ENCODE results near the gene PLEKHA6. TPM values are rescaled to one million over a fixed set of nuclear protein-coding genes. Genes with fewer than 3 reads are reported as not detected.
A peak's percentile ranks its signal among the peaks of the same experiment; 100 is the strongest.

Gene PLEKHA6
- total RNA-seq, 1 donor from 2014 or later: 18.9 TPM

DNA sequence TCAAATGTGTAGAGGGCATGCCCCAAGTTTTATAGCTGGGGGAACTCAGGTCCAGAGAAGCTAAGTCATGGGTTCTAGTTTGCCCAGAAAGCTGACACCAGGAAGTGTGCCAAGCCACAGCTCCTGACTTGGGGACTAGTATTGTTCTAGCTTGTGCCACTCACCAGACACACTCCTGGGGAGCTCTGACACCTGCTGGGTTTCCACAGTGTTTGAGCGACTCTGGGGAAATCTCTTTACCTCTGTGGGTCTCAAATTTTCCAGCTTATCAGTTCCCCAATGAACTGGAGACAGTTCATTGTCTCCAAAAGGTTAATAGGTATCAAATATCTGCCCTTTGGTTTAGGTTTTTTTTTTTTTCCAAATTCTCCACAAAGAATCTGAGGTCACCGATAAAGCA, 167.7 kb downstream of the PLEKHA6 start:
- DNase-seq (ENCODE audit: low spot score) (no peak), ATAC-seq (no peak)
- intact Hi-C loops (cut with DNase I): no loop called here

DNA sequence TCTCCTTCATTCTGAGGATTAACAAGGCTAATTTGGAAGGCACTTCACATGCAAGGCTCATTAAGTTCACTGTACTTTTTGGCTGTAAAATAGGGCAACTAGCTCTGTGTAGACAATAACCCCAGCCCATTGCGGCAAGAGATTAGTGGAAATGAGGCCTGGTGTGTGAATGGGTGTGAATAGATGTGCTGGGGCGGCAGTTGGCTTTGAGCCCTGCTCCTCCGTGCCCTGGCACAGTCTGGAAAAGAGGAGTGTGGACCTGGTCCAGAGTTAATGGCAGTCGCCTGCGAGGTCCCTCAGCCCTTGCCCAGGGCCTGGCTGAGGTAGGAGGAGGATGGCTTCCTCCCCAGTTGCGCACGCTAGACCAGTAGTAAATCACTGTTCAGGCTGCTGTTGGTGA, 168.3 kb downstream of the PLEKHA6 start:
- intact Hi-C loops (cut with DNase I): no loop called here

DNA sequence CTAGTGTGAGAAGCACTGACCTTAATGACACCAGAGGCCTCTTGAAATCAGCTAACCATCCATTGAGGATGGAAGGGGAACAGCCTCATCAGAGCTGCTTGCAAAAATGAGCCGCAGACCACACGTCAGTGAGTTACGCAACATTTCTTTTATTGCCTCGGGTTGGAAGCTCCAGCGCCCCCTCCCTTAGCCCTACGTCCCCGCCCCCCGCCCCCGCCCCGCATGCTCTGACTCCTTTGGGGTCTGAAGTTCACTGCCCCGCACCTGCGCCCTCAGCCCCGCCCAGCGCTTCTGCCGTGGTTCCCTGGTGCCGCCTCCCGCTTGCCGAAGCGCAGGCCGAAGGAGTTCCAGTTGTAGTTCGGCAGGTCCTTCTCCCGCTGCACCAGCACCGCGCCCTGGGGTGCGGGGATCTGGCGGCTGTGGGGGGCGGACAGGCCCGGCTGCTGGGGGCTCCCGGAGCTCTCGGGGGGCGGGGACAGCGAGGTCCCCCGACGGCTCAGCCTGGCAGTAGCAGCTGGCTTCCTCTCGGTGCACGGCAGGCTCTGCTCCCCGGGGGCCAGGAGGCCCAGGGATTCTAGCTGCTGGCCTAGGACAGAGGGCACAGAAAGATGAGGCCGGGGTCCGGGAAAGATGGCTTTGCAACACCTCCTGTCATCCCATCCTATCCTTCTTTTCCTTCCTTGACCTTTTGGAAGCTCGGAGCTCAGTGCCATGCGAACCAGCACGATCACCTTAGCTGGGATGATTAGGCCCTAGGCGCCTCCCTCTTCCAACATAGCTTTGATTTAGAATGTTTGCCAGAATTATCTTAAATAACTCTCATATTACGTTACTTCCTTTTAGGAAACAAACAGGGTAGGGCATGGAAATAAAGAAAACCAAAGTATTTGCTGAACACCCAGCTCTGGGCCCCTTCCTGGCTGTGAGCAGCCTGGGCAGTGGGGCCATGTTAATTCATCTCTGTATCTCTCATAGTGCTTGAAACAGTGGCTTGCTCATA, 169.2 kb downstream of the PLEKHA6 start:
- intact Hi-C loops (cut with DNase I): no loop called here
- DNase-seq (ENCODE audit: low spot score) (peak; percentile 65), ATAC-seq (peak; percentile 89)

More for the DNA sequence above, 168.3 kb downstream of the PLEKHA6 start:
- DNase-seq (ENCODE audit: low spot score) (no peak), ATAC-seq (no peak)

DNA sequence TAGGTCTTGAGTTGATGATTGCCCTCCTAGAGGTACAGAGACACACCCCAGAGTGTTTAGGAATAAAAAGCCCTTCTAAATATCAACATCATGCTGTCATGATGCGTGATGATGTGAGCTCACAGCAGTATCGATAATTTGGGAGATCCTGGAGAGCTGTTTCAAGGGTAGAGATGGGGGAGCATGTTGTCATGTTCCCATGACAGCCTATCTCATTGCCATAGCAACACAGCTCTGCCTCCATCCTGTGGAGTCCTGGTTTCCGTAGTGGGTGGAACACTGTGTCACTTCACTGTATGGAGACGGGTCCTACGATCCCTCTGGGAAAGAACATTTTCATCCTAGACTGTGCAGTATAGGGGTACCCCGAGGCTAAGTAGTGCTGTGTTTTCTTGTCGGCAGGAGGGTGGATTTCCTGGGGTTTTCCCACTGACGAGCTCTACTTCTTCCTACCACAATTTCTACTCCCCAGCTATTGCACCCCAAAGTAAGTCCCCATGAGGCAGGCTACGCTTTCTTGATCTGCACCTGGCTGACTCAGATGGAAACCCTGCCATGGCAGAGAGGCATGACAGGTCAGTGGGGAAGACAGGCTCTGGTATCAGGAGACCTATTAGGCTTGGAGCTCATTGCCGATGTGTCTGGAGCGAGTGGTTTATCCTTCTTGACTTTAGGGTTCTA, 170.6 kb downstream of the PLEKHA6 start:
- intact Hi-C loops (cut with DNase I): no loop called here
- DNase-seq (ENCODE audit: low spot score) (no peak), ATAC-seq (no peak)

DNA sequence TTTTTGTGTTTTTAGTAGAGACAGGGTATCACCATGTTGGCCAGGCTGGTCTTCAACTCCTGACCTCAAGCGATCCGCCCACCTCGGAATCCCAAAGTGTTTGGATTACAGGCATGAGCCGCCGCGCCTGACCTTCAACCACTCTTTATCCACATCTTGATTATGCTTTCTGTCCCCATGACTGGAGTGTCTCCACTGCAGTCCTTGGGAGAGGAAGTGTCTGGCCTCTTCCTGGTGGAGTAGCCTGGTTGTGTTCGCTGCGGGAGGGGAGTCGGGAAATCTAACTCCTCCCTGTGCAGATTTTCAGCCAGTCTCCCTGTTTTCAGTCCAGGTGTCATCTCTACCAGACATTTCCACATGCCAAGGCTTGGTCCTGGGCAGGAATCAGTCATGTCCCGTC, 173.1 kb downstream of the PLEKHA6 start:
- intact Hi-C loops (cut with DNase I): no loop called here
- DNase-seq (ENCODE audit: low spot score) (no peak), ATAC-seq (no peak)

DNA sequence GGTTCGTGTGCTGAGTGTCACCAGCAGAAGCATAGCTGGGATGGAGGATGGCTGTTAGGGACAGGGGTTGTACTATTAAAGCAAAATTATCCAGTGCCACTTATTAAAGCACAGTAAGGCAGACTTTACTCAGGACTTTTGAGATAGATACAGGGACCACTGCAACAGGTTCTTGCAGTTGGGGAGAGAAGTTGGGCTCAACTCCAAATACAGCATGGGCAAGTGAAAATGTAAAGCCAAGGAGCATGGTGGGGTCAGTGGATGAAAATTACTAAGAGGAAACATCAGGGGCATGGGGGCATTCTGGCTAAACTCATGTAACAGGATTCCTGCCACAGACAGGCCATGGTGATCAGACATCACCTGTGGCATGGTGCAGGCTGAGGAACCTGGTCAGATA, 178.6 kb downstream of the PLEKHA6 start:
- intact Hi-C loops (cut with DNase I): no loop called here
- DNase-seq (ENCODE audit: low spot score) (no peak), ATAC-seq (no peak)

DNA sequence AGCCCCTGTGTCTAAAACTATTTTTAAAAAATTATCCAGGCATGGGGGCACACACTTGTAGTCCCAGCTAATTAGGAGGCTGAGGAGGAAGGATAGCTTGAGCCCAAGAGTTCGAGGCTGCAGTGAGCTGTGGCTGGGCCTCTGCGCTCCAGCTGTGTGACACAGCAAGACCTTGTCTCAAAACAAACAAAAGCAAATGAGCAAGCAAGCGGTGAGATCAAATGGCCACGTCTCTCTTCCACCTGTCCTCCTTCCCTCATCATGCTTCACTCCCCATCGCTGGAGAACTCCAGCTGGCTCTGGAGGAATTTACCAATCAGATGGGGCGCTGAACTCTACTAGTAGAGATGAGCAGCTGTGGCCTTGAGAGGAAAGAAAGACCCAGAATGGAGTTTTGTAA, 179.6 kb downstream of the PLEKHA6 start:
- ATAC-seq (no peak), DNase-seq (ENCODE audit: low spot score) (no peak)
- intact Hi-C loops (cut with DNase I): no loop called here

DNA sequence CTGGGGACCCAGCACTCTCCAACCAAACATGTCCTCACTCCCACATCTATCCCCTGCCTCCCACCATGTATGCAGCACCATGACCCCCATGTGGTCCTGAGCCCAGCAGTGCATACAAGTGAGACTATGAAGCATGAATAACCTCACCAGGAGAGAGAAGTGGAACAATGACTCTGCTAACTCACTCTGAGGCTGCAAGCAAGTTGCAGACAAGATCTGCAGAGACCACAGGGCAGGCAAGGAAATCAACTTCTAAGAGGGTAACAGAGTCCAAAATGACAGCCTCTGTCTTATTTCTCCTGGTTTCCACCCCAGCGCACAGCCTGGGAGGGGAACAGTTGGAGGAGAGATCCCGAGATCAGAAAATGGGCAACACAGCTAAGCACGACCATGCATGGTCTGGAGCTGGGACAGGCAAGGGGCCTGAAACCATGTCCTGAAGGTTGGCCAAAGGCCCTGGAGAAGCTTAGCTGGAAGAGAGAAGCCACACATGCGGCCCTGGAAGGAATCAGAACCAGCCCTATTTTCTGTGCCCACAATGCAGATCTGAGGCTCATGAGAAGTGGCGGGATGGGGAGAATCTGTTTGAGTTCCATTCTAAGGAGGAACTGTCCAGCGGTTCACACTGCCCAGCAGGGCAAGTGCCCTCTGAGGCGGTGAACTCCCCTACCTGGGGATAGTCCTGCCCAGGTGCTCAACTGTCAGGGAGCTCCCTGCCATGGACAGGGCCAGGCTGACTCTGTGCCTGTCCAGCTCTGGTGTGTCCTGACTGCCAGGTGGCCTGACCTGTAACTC, 181.0 kb downstream of the PLEKHA6 start:
- intact Hi-C loops (cut with DNase I): no loop called here
- DNase-seq (ENCODE audit: low spot score) (no peak), ATAC-seq (no peak)

DNA sequence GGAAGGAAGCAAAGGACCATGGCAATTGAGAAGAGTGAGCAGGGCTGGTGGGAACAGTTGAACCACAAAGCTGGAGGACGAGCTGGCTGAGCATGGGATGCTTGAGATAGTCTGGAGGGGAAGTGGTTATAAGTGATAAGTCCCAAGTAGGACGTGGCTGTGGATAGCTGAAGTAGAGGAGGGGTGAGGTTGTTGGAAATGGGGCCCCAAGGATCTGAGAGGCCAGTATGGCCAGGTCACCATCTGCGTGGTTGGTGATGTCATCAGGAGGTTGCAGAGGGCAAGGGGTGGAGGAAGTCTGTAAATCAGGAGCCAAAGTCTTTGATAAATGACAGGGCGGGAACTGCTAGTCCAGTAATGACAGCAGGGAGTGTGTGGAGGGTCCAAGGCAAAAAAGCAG, 182.6 kb downstream of the PLEKHA6 start:
- intact Hi-C loops (cut with DNase I): no loop called here
- ATAC-seq (no peak), DNase-seq (ENCODE audit: low spot score) (no peak)

DNA sequence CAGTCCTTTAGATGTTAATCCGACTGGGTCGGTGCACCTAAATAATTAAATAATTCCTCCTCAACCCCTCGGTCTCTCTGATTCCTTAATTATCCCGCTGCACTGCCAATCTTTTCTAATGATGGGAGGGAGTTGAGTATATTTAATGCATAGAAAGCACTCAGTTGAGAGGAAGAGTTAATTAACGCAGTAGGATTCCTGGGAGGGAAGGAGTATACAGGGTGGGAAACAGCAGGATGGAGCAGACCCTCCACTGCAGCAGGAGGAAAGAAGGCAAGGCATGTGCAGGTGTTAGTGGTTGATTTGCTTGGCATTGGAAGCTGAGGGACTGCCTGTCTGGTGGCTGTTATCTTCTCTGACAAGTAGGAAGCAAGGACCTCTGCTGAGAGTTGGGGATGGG, 183.7 kb downstream of the PLEKHA6 start:
- intact Hi-C loops (cut with DNase I): no loop called here
- no peak for ATAC-seq
- no peak for DNase-seq (ENCODE audit: low spot score)

DNA sequence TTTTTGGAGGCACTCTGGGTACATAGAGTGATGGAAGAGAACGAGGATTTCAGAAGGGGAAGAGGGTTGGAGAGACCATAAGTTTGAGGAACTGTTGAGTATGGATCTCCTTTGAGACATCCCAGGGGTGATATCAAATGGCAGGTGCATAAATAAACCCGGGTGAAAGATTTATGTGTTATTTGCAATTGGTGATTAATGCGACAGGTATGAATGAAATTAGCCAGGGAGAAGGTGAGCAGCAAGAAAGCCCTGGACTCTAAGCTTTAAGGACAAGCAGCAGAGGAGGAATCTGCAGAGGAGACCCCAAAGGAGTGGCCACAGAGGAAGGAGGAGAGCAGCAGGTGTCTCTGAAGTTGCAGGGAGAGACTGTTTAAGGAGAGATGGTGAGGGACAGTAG, 184.8 kb downstream of the PLEKHA6 start:
- DNase-seq (ENCODE audit: low spot score): no peak
- intact Hi-C loops (cut with DNase I): no loop called here
- no peak for ATAC-seq

DNA sequence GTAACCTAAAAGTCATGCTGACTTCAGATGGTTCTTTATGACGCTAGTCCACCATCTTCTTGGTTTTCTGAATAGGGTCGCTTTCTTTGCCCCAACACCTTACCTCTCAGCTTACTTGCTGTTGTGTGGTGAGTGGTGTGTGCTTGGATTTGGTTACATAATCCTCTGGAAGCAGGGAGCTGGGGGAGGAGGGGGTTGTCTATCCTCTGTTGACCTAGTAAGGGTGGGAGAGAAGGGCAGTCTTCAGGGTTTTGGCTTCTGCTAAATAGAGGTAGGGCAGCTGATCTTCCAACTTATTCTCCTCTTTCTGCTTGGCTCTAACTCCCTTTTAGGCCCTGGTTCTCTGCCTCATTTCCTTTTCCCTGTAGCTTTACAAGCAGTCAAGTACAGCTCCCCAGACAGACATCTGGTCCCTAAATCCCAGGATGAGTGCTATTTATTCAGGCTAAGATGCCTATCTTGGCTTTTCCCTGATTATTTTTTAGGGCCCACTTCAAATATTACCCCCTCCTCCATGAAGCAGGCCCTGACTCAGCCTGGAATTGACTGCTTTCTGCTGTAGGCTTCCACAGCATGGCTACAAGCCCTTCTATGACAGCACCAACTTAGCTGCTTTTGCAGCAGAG, 187.2 kb downstream of the PLEKHA6 start:
- intact Hi-C loops (cut with DNase I): no loop called here
- DNase-seq (ENCODE audit: low spot score): no peak
- no peak for ATAC-seq

DNA sequence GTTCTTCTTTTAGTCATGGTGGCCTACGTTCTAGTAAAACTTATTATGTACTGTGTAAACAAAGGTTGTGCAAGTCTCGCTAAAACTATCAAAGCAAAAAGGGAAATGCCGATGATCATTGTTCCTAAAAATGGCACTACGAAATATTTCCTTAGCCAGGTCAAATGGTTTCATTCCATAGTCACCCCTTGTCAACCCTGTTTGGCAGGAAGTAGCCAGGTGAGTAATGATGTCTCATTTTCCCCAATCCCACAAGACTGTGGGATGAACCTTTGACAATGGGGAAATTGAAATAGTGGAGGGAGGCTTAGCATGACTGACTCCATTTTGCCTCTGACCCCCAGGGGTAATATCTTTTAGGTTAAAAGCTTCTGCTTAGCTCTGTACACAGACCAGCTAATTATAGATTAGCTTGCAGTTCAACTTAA, 188.0 kb downstream of the PLEKHA6 start:
- intact Hi-C loops (cut with DNase I): no loop called here
- ATAC-seq: no peak
- no peak for DNase-seq (ENCODE audit: low spot score)

DNA sequence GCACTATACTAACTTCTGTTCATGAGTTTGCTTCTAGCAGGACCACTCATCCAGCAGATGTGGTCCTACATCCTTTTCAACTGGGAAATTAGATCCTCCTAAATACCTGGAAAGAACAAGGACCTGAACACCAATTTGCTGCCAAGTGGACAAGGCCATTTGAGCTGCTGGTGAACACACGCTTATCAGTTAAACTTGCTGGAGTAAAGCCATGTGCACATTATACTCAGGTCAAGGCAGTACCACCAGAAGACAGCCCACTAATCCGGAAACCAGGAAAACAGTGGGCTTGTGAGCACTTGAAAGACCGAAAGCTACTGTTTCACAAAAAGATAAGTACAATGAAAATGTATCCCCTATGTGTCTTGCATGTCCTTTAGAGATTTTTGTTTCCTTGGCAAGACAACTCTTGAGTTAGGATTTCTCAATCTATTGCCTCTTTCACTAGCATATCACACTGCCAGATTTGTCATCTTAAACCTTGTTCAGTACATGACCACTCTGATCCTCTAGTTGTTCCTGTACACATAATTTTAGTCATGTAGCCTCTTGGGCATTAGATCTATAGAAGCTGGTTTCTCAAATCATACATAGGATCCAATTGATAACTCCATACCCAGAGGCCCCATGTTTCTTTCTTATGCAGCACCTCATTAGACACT, 189.1 kb downstream of the PLEKHA6 start:
- no peak for DNase-seq (ENCODE audit: low spot score)
- ATAC-seq: no peak
- intact Hi-C loops (cut with DNase I): no loop called here

DNA sequence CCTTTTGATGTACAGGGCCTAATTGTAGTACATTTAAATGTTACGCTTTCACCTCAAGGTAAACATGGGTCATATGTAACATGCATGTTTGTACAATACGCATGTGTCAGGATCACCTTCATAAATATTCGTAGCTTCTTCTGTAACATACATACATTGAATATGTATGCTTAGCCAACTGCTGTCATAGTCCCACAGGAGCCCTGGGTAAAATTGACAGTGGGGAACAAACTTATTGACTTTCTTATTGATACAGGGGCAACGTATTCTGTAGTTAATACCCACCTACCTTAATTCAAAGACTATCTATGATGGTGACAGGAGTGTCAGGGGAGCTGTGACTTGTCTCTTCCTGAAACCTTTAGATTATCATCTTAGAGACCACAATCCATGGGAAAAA, 189.9 kb downstream of the PLEKHA6 start:
- intact Hi-C loops (cut with DNase I): no loop called here
- no peak for ATAC-seq
- no peak for DNase-seq (ENCODE audit: low spot score)
